HG02759 (cell line): ENCODE results near the gene RGL2.

ENCODE experiments used
- ATAC-seq: cut with Tn5 transposase; IDR thresholded peaks from one replicate; pipeline ENCODE4 v1.9.1; 2021; ENCODE audit warnings: mild to moderate bottlenecking, moderate library complexity; ENCODE audit not compliant: unreplicated experiment

RGL2 gene

GRCh38 chr6:33316603-33317418 lies 18.1 kb upstream of the RGL2 start:
- ATAC-seq: no peak

GRCh38 chr6:33315793-33316602 lies 17.3 kb upstream of the RGL2 start:
- no peak for ATAC-seq

- no peak for ATAC-seq
Measured at GRCh38 chr6:33314943-33315792, 16.4 kb upstream of the RGL2 start.

GRCh38 chr6:33314515-33314942 lies 15.8 kb upstream of the RGL2 start:
- ATAC-seq: no peak

GRCh38 chr6:33313709-33314514 lies 15.2 kb upstream of the RGL2 start, which contains the start of gene TAPBP:
TAPBP (minus strand) TSS chr6:33314078; CDS start chr6:33314041, 37 bp downstream.
- ATAC-seq: peak; percentile 45

- no peak for ATAC-seq
Measured at GRCh38 chr6:33313105-33313708, 14.5 kb upstream of the RGL2 start.

- peak; percentile 28 for ATAC-seq
Measured at GRCh38 chr6:33312361-33313104, 13.8 kb upstream of the RGL2 start.

- ATAC-seq: no peak
Measured at GRCh38 chr6:33306356-33306755, 7.6 kb upstream of the RGL2 start.

- no peak for ATAC-seq
Measured at GRCh38 chr6:33305052-33305451, 6.3 kb upstream of the RGL2 start.

GRCh38 chr6:33304216-33304615 lies 5.5 kb upstream of the RGL2 start:
- no peak for ATAC-seq

GRCh38 chr6:33301877-33302276 lies 3.1 kb upstream of the RGL2 start:
- no peak for ATAC-seq

GRCh38 chr6:33299237-33299944 lies 649 bp upstream of the RGL2 start:
- ATAC-seq: peak; percentile 76

- no peak for ATAC-seq
Measured at GRCh38 chr6:33297956-33298772, 578 bp downstream of the RGL2 start.

GRCh38 chr6:33297406-33297955 lies 1.3 kb downstream of the RGL2 start:
- no peak for ATAC-seq

- no peak for ATAC-seq
Measured at GRCh38 chr6:33296797-33297405, 1.8 kb downstream of the RGL2 start.

- no peak for ATAC-seq
Measured at GRCh38 chr6:33295621-33296369, 2.9 kb downstream of the RGL2 start.
